LNCaP clone FGC (cell line): ENCODE results near the gene ECHS1.

Experiments
- DNase-seq: peaks from one replicate; pipeline ENCODE4 v3.0.0-alpha.2; 2011; ENCODE audit warnings: low read depth
- H3K4me3 ChIP-seq: 2 replicates; pipeline ENCODE4 v1.5.1; 2011; ENCODE audit warnings: mild to moderate bottlenecking, low read depth, low read length, control low read depth
- TF ChIP-seq, protein P1 (sequence below): IDR thresholded peaks from 2 replicates; pipeline ENCODE4 v1.5.1; 2012; ENCODE audit warnings: mild to moderate bottlenecking; ENCODE audit not compliant: control insufficient read depth, insufficient read depth; ENCODE audit errors: extremely low read depth

The ECHS1 gene

DNA sequence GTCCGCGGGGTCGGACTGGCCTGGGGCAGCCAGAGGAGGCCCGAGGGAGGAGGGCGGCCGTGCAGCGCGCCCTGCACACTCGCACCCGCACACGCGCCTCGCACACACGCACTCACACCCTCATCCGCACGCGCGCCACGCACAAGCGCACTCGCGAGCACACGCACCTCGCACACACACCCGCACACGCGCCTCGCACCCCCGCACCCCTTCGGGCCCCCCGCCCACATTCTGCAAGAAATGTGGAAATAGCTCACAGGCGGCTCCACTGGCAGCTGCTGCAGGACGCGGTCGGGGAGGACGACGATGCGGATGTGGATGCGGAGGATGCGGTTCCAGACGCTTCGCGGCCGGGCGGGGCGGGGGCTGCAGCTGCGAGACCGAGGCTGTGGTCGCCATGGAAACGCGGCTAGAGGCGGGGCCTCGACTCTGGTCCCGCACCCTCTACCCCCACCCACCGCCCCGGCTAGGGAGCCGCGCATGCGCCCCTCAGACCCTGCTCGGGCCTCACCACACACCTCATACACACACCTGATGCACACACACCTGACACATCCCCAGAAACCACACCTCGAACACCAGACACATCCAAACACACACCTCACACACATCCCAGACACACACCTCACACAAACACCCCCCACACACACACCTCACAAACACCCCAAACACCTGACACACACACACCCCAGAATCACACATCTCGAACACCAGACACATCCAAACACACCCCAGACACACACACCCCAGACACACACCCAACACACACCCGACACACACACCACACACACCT, 36.4 kb downstream of the ECHS1 start, which contains the start of gene CALY:
TSS of gene CALY (minus strand) at position 320 of the 793 bp plus-strand sequence. CDS start 7,907 bp downstream, outside the sequence.
- TF ChIP-seq, protein P1, sequence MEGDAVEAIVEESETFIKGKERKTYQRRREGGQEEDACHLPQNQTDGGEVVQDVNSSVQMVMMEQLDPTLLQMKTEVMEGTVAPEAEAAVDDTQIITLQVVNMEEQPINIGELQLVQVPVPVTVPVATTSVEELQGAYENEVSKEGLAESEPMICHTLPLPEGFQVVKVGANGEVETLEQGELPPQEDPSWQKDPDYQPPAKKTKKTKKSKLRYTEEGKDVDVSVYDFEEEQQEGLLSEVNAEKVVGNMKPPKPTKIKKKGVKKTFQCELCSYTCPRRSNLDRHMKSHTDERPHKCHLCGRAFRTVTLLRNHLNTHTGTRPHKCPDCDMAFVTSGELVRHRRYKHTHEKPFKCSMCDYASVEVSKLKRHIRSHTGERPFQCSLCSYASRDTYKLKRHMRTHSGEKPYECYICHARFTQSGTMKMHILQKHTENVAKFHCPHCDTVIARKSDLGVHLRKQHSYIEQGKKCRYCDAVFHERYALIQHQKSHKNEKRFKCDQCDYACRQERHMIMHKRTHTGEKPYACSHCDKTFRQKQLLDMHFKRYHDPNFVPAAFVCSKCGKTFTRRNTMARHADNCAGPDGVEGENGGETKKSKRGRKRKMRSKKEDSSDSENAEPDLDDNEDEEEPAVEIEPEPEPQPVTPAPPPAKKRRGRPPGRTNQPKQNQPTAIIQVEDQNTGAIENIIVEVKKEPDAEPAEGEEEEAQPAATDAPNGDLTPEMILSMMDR = no peak
- H3K4me3 ChIP-seq = no peak within 1 kb of the TSS
- DNase-seq = no peak

DNA sequence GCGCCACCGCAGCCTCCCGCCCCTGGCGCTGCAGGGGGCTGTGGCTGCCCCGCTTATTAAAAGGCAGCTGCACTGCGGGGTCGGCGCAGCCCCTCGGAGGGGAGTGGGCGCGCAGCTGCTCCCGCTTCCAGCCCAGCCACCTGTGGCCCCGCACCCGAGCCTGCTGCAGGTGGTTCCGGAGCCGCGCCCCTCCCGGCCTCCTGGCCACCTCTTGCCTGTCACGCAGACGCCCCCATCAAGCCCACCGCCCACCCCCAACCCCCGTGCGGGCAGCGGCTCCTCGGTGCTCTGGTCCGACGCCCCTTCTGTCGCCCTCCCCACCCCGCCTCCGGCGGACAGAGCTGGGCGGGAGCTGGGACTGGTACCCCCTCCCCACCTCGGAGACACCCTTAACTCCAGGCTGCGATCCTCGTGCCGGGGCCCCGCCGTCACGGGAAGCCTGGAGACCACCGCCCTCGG, 37.0 kb downstream of the ECHS1 start:
- TF ChIP-seq, protein P1 = no peak
- no peak overlapping the region for H3K4me3 ChIP-seq
- no peak for DNase-seq

DNA sequence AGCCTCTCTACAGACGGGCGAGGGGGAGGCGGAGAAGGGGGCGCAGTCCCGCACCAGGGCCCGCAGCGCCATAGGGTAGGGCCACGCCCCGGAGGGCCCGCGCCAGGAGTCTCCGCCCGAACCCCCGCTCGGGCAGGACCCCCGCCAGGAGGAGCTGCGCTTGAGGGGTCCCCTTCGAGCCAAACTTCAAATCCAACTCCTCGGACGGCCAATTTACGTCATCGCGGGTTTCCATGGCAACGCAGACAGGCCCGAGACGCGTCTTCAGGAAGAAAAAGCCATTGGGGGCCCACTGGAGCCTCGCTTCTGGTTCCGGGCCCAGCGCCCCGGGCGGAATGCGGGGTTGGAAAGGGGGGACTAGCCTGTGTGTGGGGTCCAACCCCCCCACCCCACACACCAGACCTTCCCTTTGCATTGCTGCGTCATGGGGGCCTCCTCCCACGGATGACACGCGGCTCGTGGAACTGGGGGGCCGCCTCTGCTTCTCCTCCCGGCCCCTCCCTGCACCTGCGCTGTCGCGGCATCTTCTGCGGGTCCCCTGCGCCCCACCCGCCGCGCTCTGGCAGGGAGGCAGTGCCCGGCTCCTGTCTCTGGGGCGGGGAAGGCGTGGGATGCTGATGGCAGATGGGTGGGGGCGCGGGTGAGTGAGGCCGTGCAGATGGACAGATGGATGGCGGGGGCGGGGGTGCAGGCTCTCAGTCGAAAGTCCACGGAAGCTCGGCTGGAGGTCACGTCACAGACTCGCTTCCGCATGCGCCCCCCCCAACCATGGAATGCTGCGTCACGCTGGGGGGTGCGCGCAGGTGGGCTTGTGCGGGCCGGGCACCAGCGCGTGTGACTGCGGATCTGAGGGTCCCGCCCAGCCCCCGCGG, 37.7 kb downstream of the ECHS1 start:
- peak overlapping the region; percentile 18; the same call in 1 of the 2 replicates for H3K4me3 ChIP-seq
- DNase-seq = no peak
- TF ChIP-seq, protein P1 = no peak

DNA sequence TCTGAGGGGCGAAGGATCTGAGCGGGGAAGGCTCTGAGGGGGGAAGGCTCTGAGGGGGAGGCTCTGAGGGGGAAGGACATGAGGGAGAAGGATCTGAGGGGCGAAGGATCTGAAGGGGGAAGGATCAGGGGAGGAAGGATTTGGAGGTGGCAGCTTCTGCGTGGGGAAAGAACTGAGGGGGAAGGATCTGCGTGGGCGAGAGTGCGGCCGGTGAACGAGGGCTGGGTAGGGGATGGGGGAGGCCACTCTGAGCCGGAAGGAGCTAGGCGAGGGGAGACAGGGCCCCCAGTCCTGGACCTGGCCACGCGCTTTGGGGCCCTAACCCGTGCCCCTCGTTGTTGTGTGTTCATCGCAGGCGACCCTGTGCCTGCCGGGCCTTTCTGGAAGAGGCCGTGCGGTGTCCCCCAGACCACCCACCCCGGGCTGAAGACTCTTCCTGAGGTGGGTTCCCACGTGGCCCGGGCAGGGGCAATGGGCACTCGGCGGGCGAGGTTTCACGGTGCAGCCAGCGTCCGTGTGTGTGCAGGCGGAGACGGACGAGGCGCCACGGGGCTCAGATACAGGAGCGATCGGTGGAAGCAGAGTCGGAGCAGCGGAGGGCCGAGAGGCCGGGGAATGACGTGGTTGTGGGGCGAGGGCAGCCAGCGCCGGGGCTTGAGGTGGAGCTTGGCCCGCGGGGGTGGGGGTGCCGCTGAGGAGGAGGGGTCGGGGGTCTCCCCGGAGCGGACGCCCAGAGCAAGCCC, 38.5 kb downstream of the ECHS1 start:
- DNase-seq = no peak
- peak overlapping the region; percentile 18; the same call in 1 of the 2 replicates for H3K4me3 ChIP-seq
- TF ChIP-seq, protein P1 = no peak

DNA sequence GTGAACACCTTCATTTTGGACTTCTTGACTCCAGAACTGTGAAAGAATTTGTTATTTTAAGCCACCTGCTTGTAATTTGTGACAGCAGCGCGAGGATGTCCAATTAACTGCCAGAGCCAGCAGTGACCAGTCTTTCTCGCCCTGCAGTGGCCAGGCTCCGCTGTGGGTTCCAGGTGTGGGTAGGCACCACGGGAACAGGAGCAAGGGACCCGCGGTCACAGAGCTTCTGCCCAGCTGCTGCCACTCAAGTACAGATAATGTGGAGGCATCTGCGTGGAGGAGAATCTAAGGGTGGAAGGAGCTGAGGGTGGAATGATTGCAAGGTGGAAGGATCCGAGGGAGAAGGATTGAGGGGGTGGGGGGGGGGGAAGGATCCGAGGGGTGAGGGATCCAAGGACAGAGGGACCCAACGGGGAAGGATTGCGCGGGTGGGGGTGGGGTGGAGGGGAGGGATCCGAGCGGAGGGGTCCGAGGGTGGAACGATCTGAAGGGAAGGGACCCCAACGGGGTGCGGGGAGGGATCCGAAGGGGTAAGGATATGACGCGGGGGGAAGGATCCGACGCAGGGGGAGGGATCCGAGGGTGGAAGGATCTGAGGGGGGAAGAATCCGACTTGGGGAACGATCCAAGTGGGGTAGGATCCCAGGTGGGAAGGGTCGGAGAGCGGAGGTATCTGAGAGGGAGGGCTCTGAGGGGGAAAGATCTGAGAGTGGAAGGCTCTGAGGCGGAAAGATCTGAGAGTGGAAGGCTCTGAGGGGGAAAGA, 40.0 kb downstream of the ECHS1 start:
- no peak overlapping the region for H3K4me3 ChIP-seq
- TF ChIP-seq, protein P1 = no peak
- DNase-seq = no peak
